HCT116 (cell line): ENCODE results near the gene TEAD2.

Source experiments
- CBX3 ChIP-seq: IDR thresholded peaks from 2 replicates; pipeline ENCODE4 v1.6.1; 2012; ENCODE audit warnings: low read depth
- EGR1 ChIP-seq: IDR thresholded peaks from 2 replicates; pipeline ENCODE4 v1.6.1; 2012; ENCODE audit warnings: low read depth
- EZH2 ChIP-seq: fragments of 200-600 bp; sonication (generic); IDR thresholded peaks from 2 replicates; pipeline ENCODE4 v1.6.1; 2017; ENCODE audit warnings: antibody characterized with exemption, mixed run types
- EZH2phosphoT487 ChIP-seq: fragments of 200-600 bp; IDR thresholded peaks from 2 replicates; pipeline ENCODE4 v1.6.1; 2018; ENCODE audit warnings: antibody characterized with exemption, borderline replicate concordance
- FOSL1 ChIP-seq: IDR thresholded peaks from 2 replicates; pipeline ENCODE4 v1.6.1; 2012; ENCODE audit warnings: low read depth
- JUND ChIP-seq: IDR thresholded peaks from 2 replicates; pipeline ENCODE4 v1.6.1; 2012
- POLR2A ChIP-seq: IDR thresholded peaks from 2 replicates; pipeline ENCODE4 v1.7.0; 2011; ENCODE audit warnings: borderline replicate concordance; ENCODE audit not compliant: insufficient read depth, insufficient read length; ENCODE audit errors: extremely low read depth
- POLR2AphosphoS5 ChIP-seq: IDR thresholded peaks from 2 replicates; pipeline ENCODE4 v1.6.1; 2011; ENCODE audit warnings: mild to moderate bottlenecking, low read depth, low read length, moderate library complexity
- SP1 ChIP-seq: IDR thresholded peaks from 2 replicates; pipeline ENCODE4 v1.6.1; 2012; ENCODE audit warnings: low read depth
- YY1 ChIP-seq: IDR thresholded peaks from 2 replicates; pipeline ENCODE4 v1.6.1; 2011; ENCODE audit warnings: low read length, low read depth, moderate library complexity, mild to moderate bottlenecking; ENCODE audit not compliant: insufficient replicate concordance; ENCODE audit errors: extremely low read depth
- TF ChIP-seq, protein P1 (sequence below), 3 experiments: fragments of 200-600 bp in 1 of 3; sonication (generic) in 1 of 3; IDR thresholded peaks in 2 of 3; conservative IDR thresholded peaks in 1 of 3; 2 replicates each; pipeline ENCODE4 v1.5.1; 2012 to 2017; ENCODE audit warnings: low read depth in 2 of 3, low read length in 2 of 3, antibody characterized with exemption in 1 of 3, borderline replicate concordance in 1 of 3, control low read depth in 1 of 3, mild to moderate bottlenecking in 1 of 3, mixed read lengths in 1 of 3, mixed run types in 1 of 3, moderate library complexity in 1 of 3; ENCODE audit not compliant: insufficient read depth in 1 of 3
- TF ChIP-seq, protein P2 (sequence below): IDR thresholded peaks from 2 replicates; pipeline ENCODE4 v1.6.1; 2012; ENCODE audit warnings: low read depth

DNA sequence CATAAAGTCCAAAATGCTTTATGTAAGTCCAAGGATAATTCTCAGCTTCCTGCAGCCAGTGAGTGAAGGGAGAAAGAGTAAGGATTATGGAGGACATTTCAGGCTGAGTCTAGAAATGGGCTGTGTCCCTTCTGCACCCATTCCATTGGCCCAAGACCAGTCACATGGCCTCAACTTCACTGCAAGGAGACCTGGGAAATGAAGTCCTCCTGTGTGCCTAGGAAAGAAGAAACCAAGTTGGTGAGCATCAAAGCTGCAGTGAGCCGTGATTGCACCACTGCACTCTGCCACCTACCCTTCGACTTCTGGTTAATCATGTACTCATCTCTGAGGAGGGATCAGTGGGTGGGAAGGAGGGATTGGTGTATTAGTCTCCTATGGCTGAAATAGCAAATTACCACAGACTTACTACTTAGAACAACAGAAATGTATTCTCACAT is 30.6 kb downstream of the TEAD2 start:
- TF ChIP-seq, protein P1, sequence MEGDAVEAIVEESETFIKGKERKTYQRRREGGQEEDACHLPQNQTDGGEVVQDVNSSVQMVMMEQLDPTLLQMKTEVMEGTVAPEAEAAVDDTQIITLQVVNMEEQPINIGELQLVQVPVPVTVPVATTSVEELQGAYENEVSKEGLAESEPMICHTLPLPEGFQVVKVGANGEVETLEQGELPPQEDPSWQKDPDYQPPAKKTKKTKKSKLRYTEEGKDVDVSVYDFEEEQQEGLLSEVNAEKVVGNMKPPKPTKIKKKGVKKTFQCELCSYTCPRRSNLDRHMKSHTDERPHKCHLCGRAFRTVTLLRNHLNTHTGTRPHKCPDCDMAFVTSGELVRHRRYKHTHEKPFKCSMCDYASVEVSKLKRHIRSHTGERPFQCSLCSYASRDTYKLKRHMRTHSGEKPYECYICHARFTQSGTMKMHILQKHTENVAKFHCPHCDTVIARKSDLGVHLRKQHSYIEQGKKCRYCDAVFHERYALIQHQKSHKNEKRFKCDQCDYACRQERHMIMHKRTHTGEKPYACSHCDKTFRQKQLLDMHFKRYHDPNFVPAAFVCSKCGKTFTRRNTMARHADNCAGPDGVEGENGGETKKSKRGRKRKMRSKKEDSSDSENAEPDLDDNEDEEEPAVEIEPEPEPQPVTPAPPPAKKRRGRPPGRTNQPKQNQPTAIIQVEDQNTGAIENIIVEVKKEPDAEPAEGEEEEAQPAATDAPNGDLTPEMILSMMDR (IDR thresholded peaks at IDR 0.05 in 2 of 3, conservative IDR thresholded peaks at IDR 0.05 in 1 of 3; ENCODE audit: borderline replicate concordance in 1 of 3, insufficient read depth in 1 of 3, low read depth in 2 of 3, low read length in 2 of 3), result no peak
- TF ChIP-seq POLR2AphosphoS5 (no peak), JUND (no peak), POLR2A (no peak), EZH2phosphoT487 (no peak), SP1 (peak; percentile 54), CBX3 (no peak), EZH2 (no peak), FOSL1 (no peak), EGR1 (no peak), YY1 (peak; percentile 26)
- TF ChIP-seq, protein P2, sequence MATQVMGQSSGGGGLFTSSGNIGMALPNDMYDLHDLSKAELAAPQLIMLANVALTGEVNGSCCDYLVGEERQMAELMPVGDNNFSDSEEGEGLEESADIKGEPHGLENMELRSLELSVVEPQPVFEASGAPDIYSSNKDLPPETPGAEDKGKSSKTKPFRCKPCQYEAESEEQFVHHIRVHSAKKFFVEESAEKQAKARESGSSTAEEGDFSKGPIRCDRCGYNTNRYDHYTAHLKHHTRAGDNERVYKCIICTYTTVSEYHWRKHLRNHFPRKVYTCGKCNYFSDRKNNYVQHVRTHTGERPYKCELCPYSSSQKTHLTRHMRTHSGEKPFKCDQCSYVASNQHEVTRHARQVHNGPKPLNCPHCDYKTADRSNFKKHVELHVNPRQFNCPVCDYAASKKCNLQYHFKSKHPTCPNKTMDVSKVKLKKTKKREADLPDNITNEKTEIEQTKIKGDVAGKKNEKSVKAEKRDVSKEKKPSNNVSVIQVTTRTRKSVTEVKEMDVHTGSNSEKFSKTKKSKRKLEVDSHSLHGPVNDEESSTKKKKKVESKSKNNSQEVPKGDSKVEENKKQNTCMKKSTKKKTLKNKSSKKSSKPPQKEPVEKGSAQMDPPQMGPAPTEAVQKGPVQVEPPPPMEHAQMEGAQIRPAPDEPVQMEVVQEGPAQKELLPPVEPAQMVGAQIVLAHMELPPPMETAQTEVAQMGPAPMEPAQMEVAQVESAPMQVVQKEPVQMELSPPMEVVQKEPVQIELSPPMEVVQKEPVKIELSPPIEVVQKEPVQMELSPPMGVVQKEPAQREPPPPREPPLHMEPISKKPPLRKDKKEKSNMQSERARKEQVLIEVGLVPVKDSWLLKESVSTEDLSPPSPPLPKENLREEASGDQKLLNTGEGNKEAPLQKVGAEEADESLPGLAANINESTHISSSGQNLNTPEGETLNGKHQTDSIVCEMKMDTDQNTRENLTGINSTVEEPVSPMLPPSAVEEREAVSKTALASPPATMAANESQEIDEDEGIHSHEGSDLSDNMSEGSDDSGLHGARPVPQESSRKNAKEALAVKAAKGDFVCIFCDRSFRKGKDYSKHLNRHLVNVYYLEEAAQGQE, result no peak
